ENCODE results near the gene MAP4K5.
A peak's percentile ranks its signal among the peaks of the same experiment; 100 is the strongest.

MAP4K5 gene

DNA sequence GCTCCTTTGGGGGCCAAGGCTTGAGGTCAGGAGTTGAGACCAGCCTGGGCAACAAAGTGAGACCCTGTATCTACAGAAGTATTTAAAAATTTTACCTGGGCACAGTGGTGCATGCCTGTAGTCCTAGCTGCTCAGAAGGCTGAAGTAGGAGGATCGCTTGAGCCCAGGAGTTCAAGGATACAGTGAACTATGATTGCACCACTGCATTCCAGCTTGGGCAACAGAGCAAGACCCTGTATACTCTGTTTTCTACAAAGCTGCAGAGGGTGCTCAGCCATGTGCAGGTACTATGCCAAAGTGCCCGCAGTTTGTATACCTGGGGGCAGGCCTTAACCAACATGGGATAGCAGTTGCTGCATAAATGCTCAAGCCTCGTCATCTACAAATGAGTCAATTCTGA lies 108.8 kb downstream of the MAP4K5 start:
- intact Hi-C loops (cut with DNase I): no loop called here
- DNase-seq: no peak

DNA sequence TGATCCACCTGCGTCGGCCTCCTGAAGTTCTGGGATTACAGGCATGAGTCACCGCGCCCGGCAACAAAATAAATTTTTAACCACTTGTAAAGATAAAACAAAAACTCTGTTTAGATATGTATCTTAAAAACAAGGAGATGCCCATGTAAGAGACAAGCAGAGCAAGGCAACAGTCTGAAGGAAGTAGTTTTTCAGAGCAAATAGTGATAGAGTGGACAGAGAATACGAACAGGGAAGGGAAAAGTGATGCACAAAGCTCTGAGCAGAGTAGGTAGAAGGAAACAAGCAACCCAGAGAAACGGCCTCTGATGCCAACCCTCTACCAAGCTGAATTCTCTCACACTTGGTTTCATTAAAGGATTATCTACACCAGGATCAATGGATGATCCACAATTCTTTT lies 110.9 kb downstream of the MAP4K5 start:
- DNase-seq: no peak
- intact Hi-C loops (cut with DNase I): no loop called here

GRCh38 chr14:50417853-50418252 lies 114.5 kb downstream of the MAP4K5 start:
- DNase-seq: no peak
- intact Hi-C loops (cut with DNase I): no loop called here

DNA sequence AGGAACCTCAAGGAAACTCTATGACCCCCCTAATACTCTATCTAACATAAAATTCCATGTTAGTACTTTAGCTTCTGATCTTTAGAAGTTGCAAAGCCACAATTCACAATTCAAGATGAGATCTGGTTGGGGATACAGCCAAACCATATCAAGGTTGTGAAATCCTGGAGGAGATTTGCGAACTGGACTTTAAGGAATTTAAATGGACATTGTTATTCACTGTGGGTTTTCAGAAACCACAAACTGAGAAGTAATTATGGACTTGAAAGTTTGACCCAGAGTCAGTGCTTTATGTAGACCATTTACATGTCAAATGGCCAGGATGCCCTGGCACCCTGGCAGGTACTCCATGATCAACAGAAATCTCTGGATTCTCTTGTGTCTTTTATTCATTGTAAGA lies 121.4 kb downstream of the MAP4K5 start:
- no peak for DNase-seq
- intact Hi-C loops (cut with DNase I): no loop called here

GRCh38 chr14:50410071-50410470 lies 122.3 kb downstream of the MAP4K5 start:
- DNase-seq: no peak
- intact Hi-C loops (cut with DNase I): no loop called here

- intact Hi-C loops (cut with DNase I): loop anchor here (10.0 kb wide), 1 partner anchor 118 kb away; no protein-coding TSS in a partner anchor
- DNase-seq: no peak
Measured at GRCh38 chr14:50407111-50407812, 125.1 kb downstream of the MAP4K5 start.

DNA sequence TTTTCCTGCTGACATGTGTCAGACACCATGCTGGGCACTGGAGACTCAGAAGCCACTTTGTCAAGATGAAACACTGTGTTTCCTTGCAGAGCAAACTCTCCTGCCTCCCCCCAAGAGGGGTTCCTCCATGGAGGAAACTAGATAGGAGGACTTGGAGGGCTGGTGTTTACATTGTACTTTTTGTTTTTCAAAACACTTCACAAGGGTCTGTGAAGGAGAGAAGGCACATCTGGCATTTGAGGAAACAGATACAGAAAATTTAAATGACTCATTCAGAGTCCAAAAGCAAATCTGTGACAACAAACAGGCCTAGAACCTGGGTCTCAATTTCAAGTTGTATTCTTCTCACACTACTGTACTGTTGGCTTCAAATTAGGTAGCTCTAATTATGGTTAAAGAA lies 128.9 kb downstream of the MAP4K5 start:
- intact Hi-C loops (cut with DNase I): loop anchor here (10.0 kb wide), 1 partner anchor 121 kb away; no protein-coding TSS in a partner anchor
- DNase-seq: no peak

DNA sequence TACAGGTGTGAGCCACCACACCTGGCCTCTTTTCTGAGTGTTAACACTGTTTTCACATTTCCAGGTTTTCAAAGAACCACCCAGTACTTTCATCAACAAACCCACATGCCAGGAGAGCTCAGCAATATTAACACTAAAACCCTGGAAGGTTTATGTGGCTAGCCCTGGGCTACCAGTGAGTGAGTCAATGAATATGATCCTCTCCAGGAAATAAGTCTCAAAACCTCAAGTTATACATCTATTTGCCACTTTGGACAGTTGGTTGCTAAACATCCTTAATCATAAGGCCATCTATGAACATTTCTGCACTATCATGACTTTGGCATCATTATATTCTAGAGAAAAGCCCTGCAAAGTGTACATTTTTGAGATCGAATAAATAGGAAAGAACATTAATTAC lies 129.4 kb downstream of the MAP4K5 start:
- intact Hi-C loops (cut with DNase I): loop anchor here (10.0 kb wide), 1 partner anchor 122 kb away; no protein-coding TSS in a partner anchor
- DNase-seq: no peak

GRCh38 chr14:50400461-50400860 lies 131.9 kb downstream of the MAP4K5 start:
- DNase-seq: peak in 1 of 42 donors; percentile 20
- intact Hi-C loops (cut with DNase I): loop anchor here (10.0 kb wide), 1 partner anchor 124 kb away; no protein-coding TSS in a partner anchor

DNA sequence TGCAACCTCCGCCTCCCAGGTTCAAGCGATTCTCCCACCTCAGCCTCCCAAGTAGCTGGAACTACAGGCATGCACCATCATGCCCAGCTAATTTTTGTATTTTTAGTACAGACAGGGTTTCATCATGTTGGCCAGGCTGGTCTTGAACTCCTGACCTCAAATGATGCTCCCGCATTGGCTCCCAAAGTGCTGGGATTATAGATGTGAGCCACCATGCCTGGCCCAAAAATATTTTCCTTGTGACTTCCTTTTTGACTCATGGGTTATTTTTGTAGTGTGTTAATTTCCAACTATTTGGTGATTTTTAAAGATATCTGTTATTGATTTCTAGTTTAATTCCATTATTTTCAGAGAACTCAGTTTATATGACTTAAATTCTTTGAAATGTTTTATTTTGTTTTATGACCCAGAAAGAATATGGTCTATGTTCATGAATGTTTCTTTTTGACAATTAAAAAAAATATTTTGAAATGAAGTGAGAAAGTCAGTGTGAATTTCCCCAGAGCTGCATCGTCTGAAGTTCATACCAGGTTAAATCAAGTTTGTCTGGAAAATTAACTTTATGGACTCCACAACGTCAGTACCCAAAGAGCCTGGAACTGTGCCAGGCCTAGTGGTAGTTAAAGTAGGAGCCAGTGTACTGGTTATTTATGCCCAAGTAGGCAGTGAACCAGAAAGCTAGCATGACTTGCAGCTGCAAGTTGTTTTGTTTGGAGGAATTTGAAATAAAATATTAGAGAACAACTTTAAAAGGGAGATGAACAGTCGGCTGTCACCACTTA lies 132.9 kb downstream of the MAP4K5 start:
- intact Hi-C loops (cut with DNase I): loop anchor here (10.0 kb wide), 3 partner anchors 55 to 125 kb away; partner anchors contain the start of genes DMAC2L and L2HGDH
- DNase-seq: peak in 6 of 42 donors; percentile 7 to 55 (median 19)

- intact Hi-C loops (cut with DNase I): loop anchor here (10.0 kb wide), 2 partner anchors 53 to 83 kb away; partner anchors contain the start of genes DMAC2L and L2HGDH
- peak in 1 of 42 donors; percentile 15 for DNase-seq
Measured at GRCh38 chr14:50398189-50398580, 134.2 kb downstream of the MAP4K5 start.

DNA sequence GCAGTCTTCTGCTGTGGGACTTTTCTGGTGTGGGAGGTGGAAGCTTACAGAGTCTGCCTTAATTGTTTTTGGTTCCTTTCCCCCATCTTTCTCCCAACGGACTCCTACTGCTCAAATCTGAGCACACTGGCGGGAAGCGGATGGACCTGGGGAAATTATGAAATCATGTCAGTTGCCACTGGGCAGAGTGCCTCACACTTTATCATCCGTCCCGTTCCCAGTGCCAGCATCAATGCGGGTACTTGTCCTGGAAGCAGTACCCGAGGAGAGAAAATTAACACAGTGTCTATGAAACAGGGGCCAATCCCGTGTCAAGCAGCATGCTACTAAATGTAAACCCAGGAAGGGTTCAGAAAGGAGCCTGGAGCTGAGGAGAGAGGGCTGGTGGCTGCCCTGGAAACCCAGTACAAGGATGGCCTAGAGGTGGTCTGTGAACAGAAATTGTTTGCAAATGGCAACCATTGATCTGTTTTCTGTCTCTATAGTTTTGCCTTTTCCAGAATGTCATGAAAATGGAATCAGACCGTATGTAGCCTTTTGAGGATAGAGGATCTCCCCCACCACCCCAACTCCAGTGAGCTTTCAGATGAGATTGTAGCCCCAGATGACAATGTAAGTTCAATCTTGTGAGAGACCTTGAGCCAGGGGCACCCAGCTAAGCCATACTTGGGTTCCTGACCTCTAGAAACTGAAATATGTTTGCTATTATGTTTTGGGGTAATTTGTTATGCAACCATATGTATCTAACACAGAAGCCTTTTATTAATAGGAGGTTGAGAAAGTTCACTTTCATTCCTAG lies 134.8 kb downstream of the MAP4K5 start:
- intact Hi-C loops (cut with DNase I): loop anchor here (10.0 kb wide), 2 partner anchors 53 to 83 kb away; partner anchors contain the start of genes DMAC2L and L2HGDH
- DNase-seq: peak in 24 of 42 donors; percentile 8 to 67 (median 24)

GRCh38 chr14:50396631-50397389 lies 135.6 kb downstream of the MAP4K5 start, which contains the start of gene CDKL1:
CDKL1 (minus strand) TSS chr14:50396881; CDS start chr14:50395868, 1,013 bp downstream.
- peak in 40 of 42 donors; percentile 15 to 75 (median 52) for DNase-seq
- intact Hi-C loops (cut with DNase I): loop anchor here (10.0 kb wide), 2 partner anchors 52 to 82 kb away; partner anchors contain the start of genes DMAC2L and L2HGDH

DNA sequence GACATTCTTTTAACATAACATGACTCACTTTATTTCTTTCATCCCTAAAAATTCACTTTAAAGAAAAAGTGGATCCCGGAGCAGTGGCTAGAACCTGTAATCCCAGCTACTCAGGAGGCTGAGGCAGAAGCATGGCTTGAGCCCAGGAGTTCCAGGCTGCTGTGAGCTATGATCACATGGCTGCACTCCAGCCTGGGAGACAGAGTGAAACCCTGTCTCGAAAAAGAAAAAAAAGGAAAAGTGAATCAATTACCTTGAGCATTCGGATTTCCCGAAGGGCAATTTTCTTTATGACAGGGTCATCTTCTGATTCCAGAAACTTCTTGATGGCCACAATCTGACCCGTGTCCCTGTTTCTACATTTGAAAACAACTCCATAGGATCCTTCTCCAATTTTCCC lies 136.9 kb downstream of the MAP4K5 start:
- peak in 8 of 42 donors; percentile 6 to 43 (median 18) for DNase-seq
- intact Hi-C loops (cut with DNase I): loop anchor here (10.0 kb wide), 2 partner anchors 51 to 81 kb away; partner anchors contain the start of genes DMAC2L and L2HGDH

GRCh38 chr14:50394713-50395112 lies 137.7 kb downstream of the MAP4K5 start:
- intact Hi-C loops (cut with DNase I): loop anchor here (10.0 kb wide), 2 partner anchors 50 to 80 kb away; partner anchors contain the start of genes DMAC2L and L2HGDH
- DNase-seq: no peak

- intact Hi-C loops (cut with DNase I): loop anchor here (10.0 kb wide), 2 partner anchors 45 to 75 kb away; partner anchors contain the start of genes DMAC2L and L2HGDH
- DNase-seq: no peak
Measured at GRCh38 chr14:50389668-50390441, 142.5 kb downstream of the MAP4K5 start.

Measured in head of caudate nucleus (tissue), 42 donors.